Activated T-helper 17 cell treated with anti-CD3 and anti-CD28 coated beads, Interleukin-2, amount 50 U/mL, for 72 hours (primary cell): ENCODE data around the gene AFAP1L2. TPM values are rescaled to one million over a fixed set of nuclear protein-coding genes. Genes with fewer than 3 reads are reported as not detected.

Source experiments
- ATAC-seq: fragments of 150-1000 bp; cut with Tn5 transposase; replicated peaks from 2 replicates; pipeline ENCODE4 v1.10.0; 2021; ENCODE audit warnings: mild to moderate bottlenecking, moderate library complexity
- H3K27ac Mint-ChIP-seq: one replicate; pipeline ENCODE4 v1.8.0; 2022; ENCODE audit warnings: mixed read lengths
- H3K27me3 Mint-ChIP-seq: one replicate; pipeline ENCODE4 v1.8.0; 2022; ENCODE audit warnings: mixed read lengths
- H3K36me3 Mint-ChIP-seq: one replicate; pipeline ENCODE4 v1.8.0; 2022; ENCODE audit warnings: low read depth, mild to moderate bottlenecking, mixed read lengths
- H3K4me1 Mint-ChIP-seq: one replicate; pipeline ENCODE4 v1.8.0; 2022; ENCODE audit warnings: mixed read lengths
- H3K4me3 Mint-ChIP-seq: one replicate; pipeline ENCODE4 v1.8.0; 2022; ENCODE audit warnings: mild to moderate bottlenecking, mixed read lengths
- H3K9me3 Mint-ChIP-seq: one replicate; pipeline ENCODE4 v1.8.0; 2022; ENCODE audit warnings: mixed read lengths
- total RNA-seq, 2 donors: library from RNA; stranded (reverse); gene quantifications; one replicate each; pipeline ENCODE4 v1.2.3, GENCODE V29; 2022

Gene AFAP1L2
- total RNA-seq, 2 donors from 2014 or later = 1.1 to 1.7 TPM

DNA sequence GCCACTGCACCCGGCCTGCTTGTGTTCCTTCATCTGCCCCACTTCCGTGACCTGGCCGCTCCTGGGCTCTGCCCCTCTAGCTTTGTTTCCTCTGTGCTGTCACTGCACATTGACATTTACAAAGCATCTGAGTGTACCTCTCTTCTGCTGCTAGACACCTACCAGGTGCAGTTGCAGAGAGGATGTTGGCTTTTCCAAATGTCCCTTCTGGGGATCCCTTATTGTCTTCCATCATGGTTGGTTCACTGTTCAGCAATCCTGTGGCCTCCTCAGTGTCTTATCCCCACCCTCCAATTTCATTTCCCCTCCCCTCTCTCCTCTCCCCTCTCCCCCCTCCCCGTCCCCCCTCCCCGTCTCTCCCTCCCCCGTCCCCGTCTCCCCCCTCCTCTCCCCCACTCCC lies 151.4 kb downstream of the AFAP1L2 start:
- Mint-ChIP-seq H3K4me1 (no peaks in the 10 kb centered on the region), H3K4me3 (no peak overlapping the region), H3K9me3 (no peaks in the 10 kb centered on the region), H3K27me3 (peaks cover 9% of the 10 kb centered on the region), H3K27ac (no peak overlapping the region), H3K36me3 (no peaks in the 10 kb centered on the region)
- ATAC-seq = no peak

DNA sequence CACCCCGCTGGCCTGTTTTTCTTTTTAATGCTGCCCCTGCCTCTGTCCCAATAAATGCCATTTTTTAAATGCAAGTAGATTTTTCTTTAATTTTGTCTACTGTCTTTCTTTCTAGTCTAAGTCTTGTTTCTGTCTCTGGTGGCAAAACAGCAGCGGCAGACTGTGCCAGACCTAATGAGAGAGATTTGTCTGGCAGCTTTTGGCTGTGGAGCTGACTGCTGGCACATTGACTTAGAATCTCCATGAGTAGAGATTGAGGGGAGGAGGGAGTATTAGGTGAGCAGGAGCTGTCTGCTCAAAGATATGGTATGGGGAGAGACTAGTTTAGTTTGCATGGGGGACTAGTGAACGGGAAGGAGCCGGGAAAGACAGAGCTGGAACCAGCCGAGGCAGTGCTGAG lies 152.2 kb downstream of the AFAP1L2 start:
- ATAC-seq = no peak
- H3K9me3 Mint-ChIP-seq = no peaks in the 10 kb centered on the region
- peaks cover 9% of the 10 kb centered on the region for H3K27me3 Mint-ChIP-seq
- no peaks in the 10 kb centered on the region for H3K36me3 Mint-ChIP-seq
- no peak overlapping the region for H3K4me3 Mint-ChIP-seq
- H3K27ac Mint-ChIP-seq = no peak overlapping the region
- no peaks in the 10 kb centered on the region for H3K4me1 Mint-ChIP-seq

DNA sequence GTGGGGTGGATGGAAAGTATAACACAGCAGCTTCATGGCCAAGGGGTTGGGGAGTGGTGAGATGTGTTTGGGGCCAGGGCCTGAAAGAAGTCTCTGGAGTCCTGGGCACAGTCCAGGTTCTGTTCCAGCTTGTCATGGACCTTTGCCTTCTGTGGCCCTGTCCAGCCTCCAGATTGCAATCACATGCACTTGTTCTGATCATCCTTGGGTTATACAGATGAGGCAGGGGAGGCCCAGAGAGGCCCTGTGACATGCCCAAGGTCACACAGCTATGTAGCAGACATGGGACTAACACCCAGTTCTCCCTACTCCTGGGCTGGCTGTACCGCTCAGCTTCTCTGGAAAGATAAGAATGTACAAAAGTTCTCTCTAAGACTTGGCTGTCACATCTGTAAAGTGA lies 153.6 kb downstream of the AFAP1L2 start:
- no peak for ATAC-seq
- Mint-ChIP-seq H3K4me3 (no peak overlapping the region), H3K27me3 (peaks cover 11% of the 10 kb centered on the region), H3K27ac (no peak overlapping the region), H3K36me3 (no peaks in the 10 kb centered on the region), H3K4me1 (no peaks in the 10 kb centered on the region), H3K9me3 (no peaks in the 10 kb centered on the region)

DNA sequence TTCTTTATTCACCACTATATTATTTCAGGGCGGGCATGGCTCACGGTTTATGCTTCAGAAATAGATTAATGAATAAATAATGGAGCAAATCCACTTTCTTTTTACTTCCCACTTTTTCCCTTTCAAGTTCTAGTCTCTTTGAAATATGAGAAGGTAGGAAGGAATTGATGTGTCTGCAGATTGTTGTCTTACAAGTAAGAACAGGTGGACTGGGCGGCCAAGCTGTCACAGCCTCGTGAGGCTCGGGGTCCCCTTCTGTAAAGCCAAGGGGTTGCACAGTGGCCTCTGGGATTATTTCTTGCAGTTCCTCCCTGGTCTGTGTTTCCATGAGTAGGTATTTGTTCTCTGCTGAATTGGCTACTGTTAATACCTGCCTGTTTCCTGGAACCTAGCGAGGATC lies 154.1 kb downstream of the AFAP1L2 start:
- no peaks in the 10 kb centered on the region for H3K9me3 Mint-ChIP-seq
- no peak overlapping the region for H3K27ac Mint-ChIP-seq
- H3K27me3 Mint-ChIP-seq = peaks cover 16% of the 10 kb centered on the region
- no peak overlapping the region for H3K4me3 Mint-ChIP-seq
- no peak for ATAC-seq
- H3K4me1 Mint-ChIP-seq = no peaks in the 10 kb centered on the region
- H3K36me3 Mint-ChIP-seq = no peaks in the 10 kb centered on the region

DNA sequence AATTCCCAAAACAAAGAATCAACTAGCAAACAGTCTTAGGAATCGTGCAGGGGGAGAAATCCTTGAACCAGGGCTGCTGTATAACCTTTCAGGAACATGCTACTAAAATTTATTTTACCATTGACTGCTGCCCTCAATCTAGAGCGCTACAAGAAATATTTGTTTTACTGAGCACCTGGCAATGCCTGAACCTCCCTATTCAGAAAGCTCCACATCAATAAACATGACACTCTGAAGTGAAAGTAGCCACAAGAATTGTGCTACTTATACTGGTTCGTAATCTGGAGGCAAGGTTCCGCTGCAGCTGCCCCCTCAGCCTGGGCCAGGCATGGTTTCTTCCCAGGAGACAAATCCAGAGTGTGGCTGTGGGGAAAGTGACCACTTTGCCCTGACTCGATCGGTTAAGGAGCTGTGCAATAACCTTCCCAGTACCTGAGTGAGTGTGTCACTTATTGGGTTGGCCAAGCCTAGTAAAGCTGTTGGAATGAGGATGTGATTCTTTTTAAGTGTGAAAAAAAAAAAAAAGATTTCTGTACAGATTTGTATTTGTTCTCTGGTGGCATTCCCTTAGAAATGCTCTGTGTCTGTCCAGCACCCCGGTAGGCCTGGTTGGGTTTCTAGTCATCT lies 157.5 kb downstream of the AFAP1L2 start:
- H3K9me3 Mint-ChIP-seq = no peaks in the 10 kb centered on the region
- H3K27me3 Mint-ChIP-seq = peaks cover 32% of the 10 kb centered on the region
- H3K4me1 Mint-ChIP-seq = no peaks in the 10 kb centered on the region
- no peaks in the 10 kb centered on the region for H3K36me3 Mint-ChIP-seq
- no peak for ATAC-seq
- no peak overlapping the region for H3K4me3 Mint-ChIP-seq
- no peak overlapping the region for H3K27ac Mint-ChIP-seq

DNA sequence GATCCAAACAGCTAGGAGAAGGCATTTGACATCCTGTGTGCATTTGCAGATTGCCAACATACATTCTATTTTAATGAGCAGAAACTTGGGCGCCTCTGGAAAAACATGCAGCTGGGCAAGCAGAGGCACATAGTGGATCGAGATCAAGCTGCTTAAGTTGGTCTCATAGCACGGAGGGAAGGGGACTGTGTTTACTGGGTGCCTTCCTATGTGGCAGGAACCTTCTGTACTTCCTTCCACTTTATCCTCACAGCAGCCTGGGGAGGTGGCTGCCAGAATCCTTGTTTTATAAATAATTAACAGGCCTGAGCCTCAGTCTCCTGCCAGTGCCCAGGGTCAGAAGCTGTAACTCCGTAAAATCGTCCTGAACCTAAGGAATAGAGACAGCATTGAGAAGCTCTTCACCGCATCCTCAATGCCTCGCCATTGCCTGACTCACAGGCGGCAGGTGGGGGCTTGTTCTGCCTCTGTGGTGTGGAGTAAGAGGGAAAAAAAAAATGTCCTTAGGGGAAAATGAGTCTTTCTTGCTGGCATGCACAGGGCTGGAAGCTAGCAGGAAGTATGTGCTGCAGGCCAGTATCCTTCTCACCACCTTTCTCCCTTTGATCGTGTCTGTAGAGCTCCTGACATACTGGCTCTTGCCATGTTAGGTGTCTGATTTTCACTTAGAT lies 159.0 kb downstream of the AFAP1L2 start:
- H3K9me3 Mint-ChIP-seq = no peaks in the 10 kb centered on the region
- H3K4me3 Mint-ChIP-seq = no peak overlapping the region
- H3K36me3 Mint-ChIP-seq = no peaks in the 10 kb centered on the region
- no peaks in the 10 kb centered on the region for H3K4me1 Mint-ChIP-seq
- peaks cover 42% of the 10 kb centered on the region for H3K27me3 Mint-ChIP-seq
- no peak overlapping the region for H3K27ac Mint-ChIP-seq
- no peak for ATAC-seq

Other genes with a start within 250 kb of the AFAP1L2 start
- gene CCDC186, start 230.3 kb downstream of the AFAP1L2 start, total RNA-seq = 10 to 100 TPM; 10.8 to 14.8 TPM
- under 1 TPM; 0.09 to 0.48 TPM for gene TDRD1, start 225.1 kb downstream of the AFAP1L2 start, total RNA-seq
- not detected for gene VWA2, start 165.2 kb downstream of the AFAP1L2 start, total RNA-seq